B cell (primary cell): ENCODE results near the gene PRRC2B. TPM values are rescaled to one million over a fixed set of nuclear protein-coding genes. Genes with fewer than 3 reads are reported as not detected.

Experiments
- ATAC-seq: fragments of 200-7000 bp; cut with Tn5 transposase; one replicate; pipeline ENCODE4 v1.10.0; 2021; ENCODE audit warnings: low read depth, mild to moderate bottlenecking, moderate number of reproducible peaks, moderate library complexity
- CTCF ChIA-PET: fragments of 350-600 bp; sonication (Branson Sonifier 250); formaldehyde crosslinking; loops from one replicate; lab custom pipeline; 2021; ENCODE audit warnings: antibody characterized with exemption, inconsistent platforms; lab: Charles Lee
- POLR2A ChIA-PET: fragments of 350-600 bp; sonication (Branson Sonifier 250); formaldehyde crosslinking; loops from one replicate; lab custom pipeline; 2021; ENCODE audit warnings: antibody characterized with exemption; lab: Charles Lee
- DNase-seq: peaks from one replicate; pipeline ENCODE4 v3.0.0; 2013
- H2AFZ ChIP-seq: 2 replicates; pipeline ENCODE4 v1.6.1; 2012; ENCODE audit warnings: mild to moderate bottlenecking, low read depth, low read length; ENCODE audit not compliant: insufficient read depth, poor library complexity, severe bottlenecking
- H3K27ac ChIP-seq, 2 donors: 1 replicate in 1 of 2; 2 replicates in 1 of 2; pipeline ENCODE4 v1.5.1; 2012 to 2013; ENCODE audit warnings: low read length in 2 of 2, mild to moderate bottlenecking in 2 of 2, moderate library complexity in 1 of 2
- H3K27me3 ChIP-seq, 4 experiments: fragments of 200-600 bp in 1 of 4; sonication (generic) in 1 of 4; replicated peaks in 1 of 4; 1 replicate in 2 of 4; 2 replicates in 2 of 4; pipeline versions ENCODE4 v1.6.1 to v1.7.0; 2013 to 2016; ENCODE audit warnings: low read length in 3 of 4, mild to moderate bottlenecking in 2 of 4, mixed read lengths in 1 of 4, moderate library complexity in 1 of 4; ENCODE audit not compliant: insufficient read depth in 4 of 4, control insufficient read depth in 3 of 4; ENCODE audit errors: control extremely low read depth in 1 of 4
- H3K36me3 ChIP-seq, 2 experiments: replicated peaks in 1 of 2; 1 replicate in 1 of 2; 2 replicates in 1 of 2; pipeline versions ENCODE4 v1.6.1 to v1.7.1; 2013; ENCODE audit warnings: low read length in 1 of 2; ENCODE audit not compliant: insufficient read depth in 2 of 2, control insufficient read depth in 1 of 2; ENCODE audit errors: control extremely low read depth in 1 of 2, extremely low read depth in 1 of 2
- H3K4me1 ChIP-seq, 2 donors: fragments of 200-600 bp in 1 of 2; sonication (generic) in 1 of 2; 1 replicate in 1 of 2; 2 replicates in 1 of 2; pipeline versions ENCODE4 v1.5.1 to v1.6.1; 2013 to 2017; ENCODE audit warnings: low read length in 2 of 2; ENCODE audit not compliant: control insufficient read depth in 2 of 2, insufficient read depth in 2 of 2
- H3K4me2 ChIP-seq: replicated peaks from 2 replicates; pipeline ENCODE3; 2012; ENCODE audit warnings: mild to moderate bottlenecking, low read depth, low read length; ENCODE audit not compliant: poor library complexity, severe bottlenecking
- H3K4me3 ChIP-seq, 5 experiments: fragments of 200-600 bp in 1 of 5; sonication (generic) in 1 of 5; 1 replicate in 3 of 5; 2 replicates in 2 of 5; pipeline versions ENCODE4 v1.5.1 to v1.7.0; 2011 to 2016; ENCODE audit warnings: low read length in 4 of 5, mild to moderate bottlenecking in 4 of 5, low read depth in 2 of 5, control low read depth in 1 of 5, moderate library complexity in 1 of 5; ENCODE audit not compliant: insufficient read depth in 1 of 5; ENCODE audit errors: control extremely low read depth in 1 of 5, extremely low read depth in 1 of 5
- H3K79me2 ChIP-seq: fragments of 200-600 bp; sonication (generic); one replicate; pipeline ENCODE4 v1.6.0; 2016; ENCODE audit warnings: low read length; ENCODE audit not compliant: control insufficient read depth, insufficient read depth
- H3K9ac ChIP-seq: fragments of 200-600 bp; sonication (generic); 2 replicates; pipeline ENCODE4 v1.6.1; 2017; ENCODE audit warnings: mild to moderate bottlenecking, low read length, moderate library complexity
- H3K9me3 ChIP-seq, 3 donors: one replicate each; pipeline versions ENCODE4 v1.6.1 to v1.7.1; 2013; ENCODE audit warnings: low read length in 2 of 3; ENCODE audit not compliant: control insufficient read depth in 2 of 3, insufficient read depth in 1 of 3; ENCODE audit errors: control extremely low read depth in 1 of 3
- H4K20me1 ChIP-seq: 2 replicates; pipeline ENCODE4 v1.6.0; 2012; ENCODE audit warnings: mild to moderate bottlenecking, low read length; ENCODE audit not compliant: insufficient read depth, control insufficient read depth, poor library complexity, severe bottlenecking
- H3K27ac Mint-ChIP-seq: one replicate; pipeline ENCODE4 v1.8.0; 2021; ENCODE audit warnings: mixed read lengths
- H3K27me3 Mint-ChIP-seq: one replicate; pipeline ENCODE4 v1.8.0; 2021; ENCODE audit warnings: mixed read lengths
- H3K4me1 Mint-ChIP-seq: one replicate; pipeline ENCODE4 v1.8.0; 2021; ENCODE audit warnings: mixed read lengths
- H3K4me3 Mint-ChIP-seq: one replicate; pipeline ENCODE4 v1.8.0; 2021; ENCODE audit warnings: mixed read lengths
- H3K9me3 Mint-ChIP-seq: one replicate; pipeline ENCODE4 v1.8.0; 2022; ENCODE audit warnings: mixed read lengths; ENCODE audit not compliant: insufficient read depth
- CTCF ChIP-seq: fragments of 200-600 bp; IDR thresholded peaks from one replicate; pipeline ENCODE4 v1.8.0; 2022; ENCODE audit warnings: antibody characterized with exemption, mild to moderate bottlenecking
- EZH2 ChIP-seq: IDR thresholded peaks from 2 replicates; pipeline ENCODE4 v1.6.1; 2012; ENCODE audit warnings: borderline replicate concordance, low read depth, mild to moderate bottlenecking, moderate library complexity, low read length; ENCODE audit not compliant: insufficient read depth, poor library complexity, severe bottlenecking
- WGBS: methylation state at CpG from one replicate; pipeline ENCODE4 v1.1.5; 2013; ENCODE audit warnings: missing lambda C conversion rate; ENCODE audit not compliant: insufficient coverage; 5-methylcytosine and 5-hydroxymethylcytosine counted together
- intact Hi-C: fragments of 100-400 bp; cut with micrococcal nuclease; formaldehyde crosslinking; loops from one replicate; pipeline ENCODE4 v1.10.0; 2022
- polyA plus RNA-seq: library from polyadenylated mRNA; depleted of rRNA; stranded (reverse); fragments of >200 nt; gene quantifications from 2 replicates; pipeline ENCODE4 v1.2.3, GENCODE V29; 2012
- total RNA-seq, 2 donors: library from RNA; stranded (reverse); fragments of 120-200 nt in 1 of 2; gene quantifications; 1 replicate in 1 of 2; 2 replicates in 1 of 2; pipeline versions ENCODE4 v1.2.3 to v1.2.4, GENCODE V29; 2013 to 2022

The PRRC2B gene
- total and polyA plus RNA-seq, 2 donors (not counting 1 experiment from before 2014, with no cell fraction given): 63.9 to 268 TPM

DNA sequence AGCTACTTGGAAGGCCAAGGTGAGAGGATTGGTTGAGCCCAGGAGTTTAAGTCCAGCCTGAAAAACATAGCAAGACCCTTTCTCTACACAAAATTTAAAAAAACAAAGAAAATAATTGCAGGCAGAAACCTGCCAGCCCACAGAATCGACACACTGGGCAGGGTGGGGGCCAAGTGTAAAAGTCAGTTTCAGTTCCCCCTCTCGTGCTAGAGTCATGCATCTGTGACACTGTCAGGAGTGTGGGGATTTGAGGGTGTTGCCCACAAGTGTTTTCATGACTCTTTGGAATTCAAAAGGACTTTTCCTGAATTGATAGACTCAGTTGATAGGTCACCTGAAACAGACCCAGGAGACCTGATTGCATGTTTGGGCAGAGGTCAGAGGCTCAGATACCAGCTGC lies 47.6 kb downstream of the PRRC2B start:
- Mint-ChIP-seq H3K4me3 (peak overlapping the region; percentile 11), H3K27me3 (no peaks in the 10 kb centered on the region), H3K4me1 (peaks cover 31% of the 10 kb centered on the region), H3K27ac (peak overlapping the region; percentile 76), H3K9me3 (no peaks in the 10 kb centered on the region)
- Histone ChIP-seq H3K79me2 (peaks cover 83% of the 10 kb centered on the region), H3K9me3 (no peaks in the 10 kb centered on the region), H4K20me1 (peaks cover 69% of the 10 kb centered on the region), H3K4me1 (peaks cover 19% of the 10 kb centered on the region in 2 donors), H3K36me3 (peaks cover 0 to 66% of the 10 kb centered on the region in 2 experiments), H3K27me3 (no peaks in the 10 kb centered on the region), H3K4me3 (no peak overlapping the region), H2AFZ (no peak overlapping the region), H3K9ac (peak overlapping the region; percentile 17), H3K4me2 (peak overlapping the region; percentile 50), H3K27ac (peak overlapping the region; percentile 13 to 70)
- 0% methylated on average over 2 of the region's 2 CpGs for WGBS
- TF ChIP-seq CTCF (no peak), EZH2 (no peak)
- CTCF ChIA-PET: interaction anchor here (0.9 to 1.6 kb wide), 4 partner anchors 24 to 92 kb away, joined by 3 to 14 read pairs (median 4); no protein-coding TSS in a partner anchor
- DNase-seq (peak; percentile 75), ATAC-seq (peak; percentile 97)
- intact Hi-C loops: loop anchor here (1.0 to 5.0 kb wide), 3 partner anchors 44 to 91 kb away; no protein-coding TSS in a partner anchor
- POLR2A ChIA-PET: no interaction called here

DNA sequence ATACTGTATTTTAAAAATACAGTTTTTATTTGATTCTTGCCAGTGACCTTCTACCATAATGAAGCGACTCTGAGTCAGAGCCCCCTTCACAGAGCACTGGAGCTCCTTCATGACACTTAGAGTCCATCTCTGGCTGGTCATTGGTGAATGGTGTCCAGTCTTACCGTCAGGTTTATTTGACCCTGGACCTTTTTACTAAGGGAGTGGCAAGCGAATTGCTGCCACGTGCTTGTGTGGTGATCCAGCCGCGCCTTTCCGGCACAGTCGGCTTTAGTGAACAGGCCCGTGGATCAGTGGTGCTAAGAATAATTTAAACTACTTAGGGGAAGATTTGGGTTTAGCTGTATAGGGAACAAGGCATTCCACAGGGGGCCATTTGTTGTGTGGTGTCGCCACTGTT lies 48.5 kb downstream of the PRRC2B start:
- ATAC-seq: no peak
- Histone ChIP-seq H3K4me1 (peaks cover 19% of the 10 kb centered on the region in 2 donors), H3K9me3 (no peaks in the 10 kb centered on the region), H3K79me2 (peaks cover 81% of the 10 kb centered on the region), H3K36me3 (peaks cover 0 to 66% of the 10 kb centered on the region in 2 experiments), H4K20me1 (peaks cover 66% of the 10 kb centered on the region), H3K4me2 (no peak overlapping the region), H3K9ac (no peak overlapping the region), H3K27ac (no peak overlapping the region), H3K27me3 (no peaks in the 10 kb centered on the region), H3K4me3 (no peak overlapping the region), H2AFZ (no peak overlapping the region)
- H3K27me3 Mint-ChIP-seq: no peaks in the 10 kb centered on the region
- TF ChIP-seq EZH2 (no peak), CTCF (no peak)
- H3K4me1 Mint-ChIP-seq: peaks cover 33% of the 10 kb centered on the region
- peak overlapping the region; percentile 53 for H3K27ac Mint-ChIP-seq
- 97% methylated on average over 7 of the region's 10 CpGs for WGBS
- intact Hi-C loops: loop anchor here (5.0 kb wide), 1 partner anchor 45 kb away; no protein-coding TSS in a partner anchor
- DNase-seq: no peak
- H3K4me3 Mint-ChIP-seq: no peak overlapping the region
- CTCF ChIA-PET: interaction anchor here (0.9 to 1.6 kb wide), 2 partner anchors 93 to 96 kb away, joined by 5 to 14 read pairs; no protein-coding TSS in a partner anchor
- no peaks in the 10 kb centered on the region for H3K9me3 Mint-ChIP-seq
- POLR2A ChIA-PET: no interaction called here
